Sigmoid colon (tissue), 4 donors: ENCODE results near the gene CLTB.

Experiments used
- POLR2AphosphoS5 ChIP-seq, 4 donors: sonication (generic); formaldehyde crosslinking; IDR thresholded peaks; one replicate each; pipeline ENCODE4 v1.6.1; 2017; ENCODE audit warnings: antibody characterized with exemption in 4 of 4
- TF ChIP-seq, protein P1 (sequence below), 4 experiments: fragments of 450-650 bp in 3 of 4; fragments of 200-600 bp in 1 of 4; IDR thresholded peaks; one replicate each; pipeline ENCODE4 v1.5.1; 2016 to 2019; ENCODE audit warnings: antibody characterized with exemption in 4 of 4, mild to moderate bottlenecking in 3 of 4, moderate library complexity in 2 of 4

DNA sequence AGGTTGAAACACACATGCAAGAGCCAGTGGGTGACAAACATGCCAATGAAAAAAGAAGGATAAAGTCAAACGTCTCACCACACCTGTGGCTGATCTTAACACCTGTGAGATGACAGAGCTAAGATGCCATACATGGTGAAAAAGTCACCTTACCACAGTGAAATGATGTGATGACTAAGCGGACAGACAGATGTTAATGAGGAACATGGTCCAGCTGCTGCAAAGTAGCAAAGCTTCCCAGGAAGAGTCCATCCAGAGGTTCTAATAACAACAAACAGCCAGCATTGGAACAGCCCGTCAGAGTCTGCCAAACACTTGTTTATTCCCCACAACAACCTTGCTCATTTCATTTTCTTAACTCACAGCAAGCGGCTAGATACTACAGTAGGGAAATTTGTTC, 56.7 kb downstream of the CLTB start:
- no peak for TF ChIP-seq POLR2AphosphoS5 (IDR thresholded peaks at IDR 0.05)
- TF ChIP-seq, protein P1, sequence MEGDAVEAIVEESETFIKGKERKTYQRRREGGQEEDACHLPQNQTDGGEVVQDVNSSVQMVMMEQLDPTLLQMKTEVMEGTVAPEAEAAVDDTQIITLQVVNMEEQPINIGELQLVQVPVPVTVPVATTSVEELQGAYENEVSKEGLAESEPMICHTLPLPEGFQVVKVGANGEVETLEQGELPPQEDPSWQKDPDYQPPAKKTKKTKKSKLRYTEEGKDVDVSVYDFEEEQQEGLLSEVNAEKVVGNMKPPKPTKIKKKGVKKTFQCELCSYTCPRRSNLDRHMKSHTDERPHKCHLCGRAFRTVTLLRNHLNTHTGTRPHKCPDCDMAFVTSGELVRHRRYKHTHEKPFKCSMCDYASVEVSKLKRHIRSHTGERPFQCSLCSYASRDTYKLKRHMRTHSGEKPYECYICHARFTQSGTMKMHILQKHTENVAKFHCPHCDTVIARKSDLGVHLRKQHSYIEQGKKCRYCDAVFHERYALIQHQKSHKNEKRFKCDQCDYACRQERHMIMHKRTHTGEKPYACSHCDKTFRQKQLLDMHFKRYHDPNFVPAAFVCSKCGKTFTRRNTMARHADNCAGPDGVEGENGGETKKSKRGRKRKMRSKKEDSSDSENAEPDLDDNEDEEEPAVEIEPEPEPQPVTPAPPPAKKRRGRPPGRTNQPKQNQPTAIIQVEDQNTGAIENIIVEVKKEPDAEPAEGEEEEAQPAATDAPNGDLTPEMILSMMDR (IDR thresholded peaks at IDR 0.05) = no peak
